Astrocyte of the spinal cord (primary cell): Measurements from ENCODE around the gene TESK2.

Experiments
- DNase-seq: peaks from one replicate; pipeline ENCODE4 v3.0.0; 2011; ENCODE audit warnings: low read depth, low spot score
- H3K4me3 ChIP-seq: 2 replicates; pipeline ENCODE4 v1.5.1; 2011; ENCODE audit warnings: low read depth, mild to moderate bottlenecking, low read length, moderate library complexity
- CTCF ChIP-seq: IDR thresholded peaks from 2 replicates; pipeline ENCODE4 v1.5.1; 2012; ENCODE audit warnings: low read depth, mild to moderate bottlenecking, low read length, inconsistent platforms
- in situ Hi-C: cut with HindIII; loops from 2 replicates; pipeline ENCODE4 v1.10.0; 2017; ENCODE audit warnings: low sequenced_read_pairs

The TESK2 gene

GRCh38 chr1:45380125-45380524, 110.8 kb downstream of the TESK2 start:
- in situ Hi-C loops, result no loop called here
- no peak for TF ChIP-seq CTCF
- H3K4me3 ChIP-seq, result no peak overlapping the region
- no peak for DNase-seq

- no peak overlapping the region for H3K4me3 ChIP-seq
- in situ Hi-C loops, result no loop called here
- no peak for DNase-seq
- TF ChIP-seq CTCF, result no peak
These were observed 111.4 kb downstream of the TESK2 start for GRCh38 chr1:45379524-45379923.

GRCh38 chr1:45378184-45378583, 112.8 kb downstream of the TESK2 start:
- in situ Hi-C loops, result no loop called here
- H3K4me3 ChIP-seq, result no peak overlapping the region
- TF ChIP-seq CTCF, result no peak
- no peak for DNase-seq

- DNase-seq, result no peak
- no peak for TF ChIP-seq CTCF
- in situ Hi-C loops, result no loop called here
- no peak overlapping the region for H3K4me3 ChIP-seq
These were observed 115.6 kb downstream of the TESK2 start for GRCh38 chr1:45375104-45376090.

- in situ Hi-C loops, result no loop called here
- DNase-seq, result no peak
- no peak for TF ChIP-seq CTCF
- no peak overlapping the region for H3K4me3 ChIP-seq
These were observed 117.4 kb downstream of the TESK2 start for GRCh38 chr1:45373573-45373972.

GRCh38 chr1:45370575-45370974, 120.4 kb downstream of the TESK2 start:
- TF ChIP-seq CTCF, result no peak
- H3K4me3 ChIP-seq, result no peak overlapping the region
- DNase-seq, result no peak
- in situ Hi-C loops, result no loop called here
